GM18519 (cell line): ENCODE results near the gene JAK2.
"Not testable (repeated sequence)": the region's sequence is repeated elsewhere in the genome, so short reads cannot be mapped to it uniquely, and the experiment has no call there.

Experiments
- ATAC-seq: cut with Tn5 transposase; IDR thresholded peaks from one replicate; pipeline ENCODE4 v1.9.1; 2021; ENCODE audit warnings: mild to moderate bottlenecking, moderate library complexity; ENCODE audit not compliant: unreplicated experiment, low FRiP score

JAK2 gene

DNA sequence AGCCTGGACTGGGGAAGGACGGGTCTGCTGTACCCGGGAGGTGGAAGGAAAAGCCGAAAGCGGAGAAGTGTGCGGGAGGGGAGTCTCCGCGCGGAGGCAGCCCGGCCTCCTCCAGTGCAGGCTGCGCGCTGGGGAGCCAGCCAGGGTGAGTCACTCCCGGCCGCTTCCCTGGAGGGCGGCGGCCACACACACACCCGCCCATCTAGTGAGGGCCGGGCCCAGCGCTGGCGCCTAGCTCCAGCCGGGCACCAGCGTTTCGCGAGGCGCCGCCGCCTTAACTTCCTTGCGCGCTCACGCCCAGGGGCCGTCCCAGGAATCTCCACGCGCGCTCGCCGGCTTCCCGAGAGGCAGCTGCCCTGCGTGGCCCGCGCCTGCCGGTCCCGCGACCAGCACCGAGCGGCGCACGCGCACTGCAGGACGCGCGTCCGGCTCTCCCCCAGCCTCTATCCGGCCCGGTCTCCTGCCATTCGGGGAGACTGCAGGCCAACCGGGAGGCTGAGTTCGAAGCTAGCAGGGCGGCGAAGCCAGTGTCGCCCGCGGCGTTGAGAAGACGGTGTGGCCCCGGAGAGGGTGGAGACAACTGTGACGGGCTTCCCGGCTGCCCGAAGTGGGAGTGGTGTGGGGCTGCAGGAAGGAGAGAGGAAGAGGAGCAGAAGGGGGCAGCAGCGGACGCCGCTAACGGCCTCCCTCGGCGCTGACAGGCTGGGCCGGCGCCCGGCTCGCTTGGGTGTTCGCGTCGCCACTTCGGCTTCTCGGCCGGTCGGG is at the start of gene JAK2:
Gene JAK2, plus strand, starts transcription at position 652 of the 765 bp plus-strand sequence. CDS start 36,716 bp downstream, outside the sequence.
- peak; percentile 41 for ATAC-seq

DNA sequence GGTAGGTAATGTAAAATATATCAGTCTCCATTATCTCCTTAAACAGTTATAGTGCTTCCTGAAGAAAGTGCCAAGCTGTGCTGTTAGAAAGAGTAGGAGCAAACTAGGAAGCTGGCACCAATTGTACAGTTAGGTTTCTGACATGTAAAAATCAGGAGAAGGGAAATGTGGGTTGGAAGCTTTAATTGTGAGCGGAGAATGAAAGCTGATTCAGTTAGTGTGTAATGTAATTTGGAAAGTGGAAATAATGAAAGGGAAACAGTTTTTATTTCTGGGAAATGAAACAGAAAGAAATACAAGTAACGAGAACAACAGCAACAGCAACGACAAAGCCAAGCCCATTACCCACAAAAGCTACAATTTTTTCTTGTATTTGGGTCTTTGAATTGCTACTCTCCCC is 48.8 kb upstream of the JAK2 start:
- ATAC-seq = no peak

DNA sequence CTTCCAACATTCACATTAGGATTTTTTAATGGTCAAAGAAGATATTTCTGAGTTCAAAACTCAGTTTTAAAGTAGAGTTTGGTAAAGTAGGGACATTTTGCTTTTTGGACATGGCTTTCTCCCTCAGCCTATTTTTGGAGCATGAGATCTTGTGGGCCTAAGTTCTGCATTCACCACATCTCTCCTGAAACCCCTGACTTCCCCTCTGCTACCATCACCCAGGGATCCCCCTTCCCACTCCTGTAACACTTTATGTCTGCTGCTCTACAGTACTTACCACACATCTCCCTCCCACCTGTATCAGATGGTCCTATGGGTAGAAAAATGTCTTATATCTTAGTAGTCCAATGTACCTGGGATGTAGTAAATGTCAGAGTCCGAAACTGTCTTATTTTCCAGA is 48.2 kb upstream of the JAK2 start:
- no peak for ATAC-seq

DNA sequence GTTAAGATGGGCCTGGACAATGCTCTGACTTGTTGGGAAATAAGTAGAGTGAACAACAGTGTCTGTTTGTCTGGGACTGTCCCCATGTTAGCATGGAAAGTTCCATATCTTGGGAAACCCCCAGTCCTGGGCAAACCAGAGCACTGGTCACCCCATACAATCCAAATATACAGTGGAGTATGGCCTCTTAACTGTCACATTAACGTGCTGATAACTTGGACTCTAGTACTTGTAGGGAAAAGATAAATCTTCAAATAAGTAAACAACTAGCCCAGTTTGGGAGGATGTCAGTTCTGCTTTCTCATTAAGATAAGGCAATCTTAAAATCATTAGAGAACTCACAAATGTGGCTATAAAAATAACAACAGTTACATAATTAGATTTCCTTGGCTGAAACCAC is 47.6 kb upstream of the JAK2 start:
- no peak for ATAC-seq

DNA sequence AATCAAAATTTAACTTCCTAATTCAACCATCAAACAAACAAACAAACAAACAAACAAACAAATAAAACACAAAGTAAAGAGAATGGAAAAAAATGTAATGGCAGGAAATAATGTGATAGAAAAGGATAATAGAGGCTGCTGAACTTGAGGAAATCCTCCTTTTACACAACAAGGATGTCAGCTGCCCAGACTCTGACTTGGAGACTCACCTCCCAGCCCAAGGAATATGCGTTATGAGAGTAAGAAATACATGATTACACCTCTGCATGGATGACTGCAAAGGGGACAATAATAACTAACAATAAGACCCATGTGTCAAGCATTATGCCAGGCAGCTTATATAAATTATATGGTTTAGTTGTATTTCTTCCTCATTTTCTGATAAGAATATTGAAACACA is 46.6 kb upstream of the JAK2 start:
- ATAC-seq = no peak

DNA sequence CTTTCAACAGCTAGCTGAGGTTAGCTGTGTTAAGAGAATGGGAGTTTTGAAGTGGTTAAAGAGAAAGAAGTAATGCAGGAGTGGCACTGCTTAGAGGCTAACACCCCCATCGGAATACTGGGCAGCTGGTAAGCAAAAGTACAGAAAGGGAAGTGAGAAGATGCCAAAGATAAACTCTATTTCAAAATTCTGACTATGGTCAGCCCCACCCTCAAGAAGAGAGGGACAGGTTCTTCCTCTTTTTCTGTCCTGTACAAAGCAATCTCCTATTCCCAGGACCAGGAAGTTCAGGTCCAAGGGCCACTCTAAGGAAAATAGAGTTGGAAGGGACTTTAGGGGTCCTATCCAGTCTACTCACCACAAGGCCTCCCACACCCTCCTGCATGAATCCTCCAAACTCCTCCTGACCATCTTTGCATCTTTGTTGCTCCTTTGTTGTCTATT is 45.9 kb upstream of the JAK2 start:
- peak; percentile 64 for ATAC-seq

DNA sequence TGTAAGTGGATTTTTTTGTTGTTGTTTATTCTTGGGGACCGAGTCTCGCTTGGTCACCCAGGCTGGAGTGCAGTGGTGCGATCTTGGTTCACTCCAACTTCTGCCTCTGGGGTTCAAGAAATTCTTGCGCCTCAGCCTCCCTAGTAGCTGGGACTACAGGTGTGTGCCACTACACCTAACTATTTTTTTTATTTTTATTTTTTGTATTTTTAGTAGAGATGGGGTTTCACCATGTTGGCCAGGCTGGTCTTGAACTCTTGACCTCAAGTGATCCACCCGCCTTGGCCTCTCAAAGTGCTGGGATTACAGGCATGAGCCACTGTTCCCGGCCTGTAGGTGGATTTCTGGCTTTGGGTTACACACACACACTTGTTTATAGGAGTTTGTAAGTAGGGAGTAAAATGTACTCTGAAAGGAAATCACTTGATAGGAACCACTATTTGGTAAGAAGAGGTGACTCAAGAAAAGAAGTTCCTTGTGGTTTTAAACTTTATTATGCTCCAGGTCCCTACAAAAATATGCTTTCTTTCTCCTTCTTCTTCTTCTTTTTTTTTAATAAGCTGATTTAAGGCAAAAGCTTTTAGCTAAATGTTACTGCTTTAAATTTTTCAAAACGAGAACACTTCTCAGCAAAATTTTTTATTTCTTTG is 42.9 kb upstream of the JAK2 start:
- not testable (repeated sequence) for ATAC-seq

DNA sequence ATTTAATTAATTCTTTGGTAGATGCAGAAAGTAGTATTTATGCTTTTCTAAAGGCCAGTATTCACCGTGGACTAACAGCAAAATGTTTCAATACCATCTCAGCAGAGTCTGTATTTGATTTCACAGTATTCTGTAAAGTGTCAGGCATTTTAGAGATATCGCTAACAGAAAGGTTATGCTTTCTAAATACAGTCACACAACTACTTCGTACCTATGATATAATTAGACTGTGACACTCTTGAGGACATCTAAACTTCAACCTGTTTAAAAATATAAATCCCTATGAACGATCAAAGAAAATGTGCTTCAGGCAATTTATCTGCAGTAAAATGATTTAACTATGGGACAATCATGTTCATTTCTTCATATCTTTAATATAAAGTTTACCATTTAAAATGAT is 41.7 kb upstream of the JAK2 start:
- no peak for ATAC-seq

DNA sequence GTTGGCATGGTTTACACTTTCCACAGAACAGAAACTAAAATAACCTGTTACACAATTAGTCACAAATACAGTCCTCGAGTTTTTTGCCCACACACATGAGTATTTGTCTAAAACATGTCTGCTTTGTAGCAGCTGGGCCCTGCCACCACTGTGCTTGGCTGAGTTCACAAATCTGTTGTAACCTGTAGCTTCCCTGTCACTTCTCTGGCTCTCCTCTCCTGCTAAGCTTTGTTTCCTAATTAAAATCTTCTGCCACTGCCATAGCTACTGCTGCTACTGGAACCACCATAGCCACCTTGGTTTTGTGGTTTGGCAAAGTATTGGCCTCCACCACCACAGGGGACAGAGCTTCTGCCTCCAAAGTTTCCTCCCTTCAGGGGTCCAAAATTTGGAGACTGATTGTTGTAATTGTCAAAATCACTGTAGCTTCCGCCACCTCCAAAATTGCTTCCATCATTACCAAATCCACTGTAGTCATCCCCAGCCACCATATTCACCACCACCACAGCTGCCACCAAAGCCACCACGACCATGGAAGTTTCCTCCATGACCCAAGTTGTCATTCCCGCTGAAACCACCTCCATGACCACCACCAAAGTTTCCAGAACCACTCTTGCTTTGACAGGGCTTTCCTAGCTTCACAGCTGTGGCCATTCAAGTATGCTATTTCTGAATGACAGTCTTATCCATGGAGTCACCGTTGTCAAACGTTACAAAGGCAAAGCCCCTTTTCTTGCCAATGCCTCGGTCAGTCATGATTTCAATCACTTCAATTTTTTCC is 40.5 kb upstream of the JAK2 start:
- ATAC-seq = not testable (repeated sequence)

DNA sequence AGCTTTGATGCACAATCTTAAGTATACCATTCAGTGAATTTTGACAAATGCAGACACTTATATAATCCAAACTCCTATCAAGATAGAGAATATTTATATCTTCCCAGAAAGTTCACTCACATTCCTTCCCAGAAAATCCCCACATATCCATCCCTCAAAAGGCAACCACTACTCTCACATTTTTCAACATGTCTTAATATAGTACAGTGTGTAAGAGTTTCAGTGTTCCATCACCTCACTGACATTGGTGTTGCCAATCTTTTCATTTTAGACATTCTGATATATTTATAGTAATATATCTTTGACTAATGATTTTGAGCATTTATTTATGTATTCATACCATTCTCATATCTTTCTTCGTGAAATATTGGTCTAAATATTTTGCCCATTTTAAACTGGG is 38.1 kb upstream of the JAK2 start:
- ATAC-seq = no peak

DNA sequence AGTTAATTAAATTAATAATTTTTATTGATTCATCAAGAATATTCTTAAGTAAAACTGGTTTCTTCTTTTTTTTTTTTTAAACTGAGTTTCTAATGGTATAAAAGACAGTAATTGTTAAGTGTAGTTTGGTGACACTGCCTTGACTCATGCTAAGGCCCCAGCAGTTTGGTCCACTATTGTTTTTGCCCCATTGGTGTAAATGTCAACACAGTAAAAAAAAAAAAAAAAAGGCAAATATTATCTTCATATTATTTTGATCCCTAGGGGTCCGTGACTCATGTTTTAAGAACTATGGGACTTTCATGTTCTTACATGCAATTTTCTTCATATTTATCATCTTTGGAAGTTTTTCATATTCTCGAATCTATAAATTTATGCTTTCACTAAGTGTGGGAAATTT is 29.2 kb upstream of the JAK2 start:
- no peak for ATAC-seq

DNA sequence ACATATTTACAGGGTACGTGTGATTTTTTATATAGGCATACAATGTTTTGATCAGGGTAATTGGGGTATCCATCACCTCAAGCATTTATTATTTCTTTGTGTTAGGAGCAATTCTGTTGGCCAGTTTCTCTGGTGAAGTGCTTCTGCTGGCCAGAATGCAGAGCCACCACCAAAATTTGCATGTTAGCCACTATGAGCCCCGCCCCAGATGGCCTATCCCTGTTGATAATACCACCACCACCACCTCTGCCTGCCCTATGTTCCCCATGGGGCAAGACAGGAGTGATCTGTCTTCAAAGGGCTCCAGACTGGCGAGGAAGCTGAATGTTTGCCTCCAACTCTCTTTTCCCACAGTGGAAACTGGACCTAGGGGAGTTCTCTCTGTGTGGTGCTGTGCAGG is 26.0 kb upstream of the JAK2 start:
- ATAC-seq = no peak

DNA sequence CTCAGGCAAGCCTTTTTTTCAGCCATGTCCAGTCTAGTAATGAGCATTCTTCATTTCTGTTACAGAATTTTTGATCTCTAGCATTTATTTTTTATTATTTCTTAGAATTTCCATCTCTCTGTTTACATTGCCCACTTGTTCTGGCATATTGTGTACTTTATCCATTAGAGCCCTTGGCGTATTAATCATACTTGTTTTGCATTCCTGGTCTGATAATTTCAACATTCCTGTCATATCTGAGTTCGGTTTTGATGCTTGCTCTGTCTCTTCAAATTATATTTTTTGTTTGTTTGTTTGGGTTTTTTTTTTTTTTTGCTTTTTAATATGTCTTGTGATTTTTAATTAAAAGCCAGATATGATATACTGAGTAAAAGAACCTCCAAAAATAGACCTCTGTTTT is 23.0 kb upstream of the JAK2 start:
- no peak for ATAC-seq

DNA sequence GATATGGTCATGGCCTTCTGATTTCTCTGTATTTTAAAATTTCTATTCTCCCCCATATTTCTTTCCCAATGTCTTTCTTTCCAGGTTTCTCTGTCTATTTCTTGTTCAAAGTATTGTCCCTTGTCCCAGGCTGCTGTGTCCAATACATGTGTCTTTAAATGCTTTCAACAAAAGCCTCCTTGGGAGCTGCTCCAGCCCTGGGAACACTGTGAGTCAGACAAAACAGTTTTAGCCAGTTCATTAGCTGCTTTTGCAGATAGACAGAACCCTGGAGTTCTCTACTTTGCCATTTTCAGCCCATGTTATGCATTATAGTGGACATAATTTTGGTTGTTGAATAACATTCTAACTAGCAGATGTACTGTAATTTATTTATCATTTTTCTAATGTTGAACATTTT is 20.5 kb upstream of the JAK2 start:
- no peak for ATAC-seq

DNA sequence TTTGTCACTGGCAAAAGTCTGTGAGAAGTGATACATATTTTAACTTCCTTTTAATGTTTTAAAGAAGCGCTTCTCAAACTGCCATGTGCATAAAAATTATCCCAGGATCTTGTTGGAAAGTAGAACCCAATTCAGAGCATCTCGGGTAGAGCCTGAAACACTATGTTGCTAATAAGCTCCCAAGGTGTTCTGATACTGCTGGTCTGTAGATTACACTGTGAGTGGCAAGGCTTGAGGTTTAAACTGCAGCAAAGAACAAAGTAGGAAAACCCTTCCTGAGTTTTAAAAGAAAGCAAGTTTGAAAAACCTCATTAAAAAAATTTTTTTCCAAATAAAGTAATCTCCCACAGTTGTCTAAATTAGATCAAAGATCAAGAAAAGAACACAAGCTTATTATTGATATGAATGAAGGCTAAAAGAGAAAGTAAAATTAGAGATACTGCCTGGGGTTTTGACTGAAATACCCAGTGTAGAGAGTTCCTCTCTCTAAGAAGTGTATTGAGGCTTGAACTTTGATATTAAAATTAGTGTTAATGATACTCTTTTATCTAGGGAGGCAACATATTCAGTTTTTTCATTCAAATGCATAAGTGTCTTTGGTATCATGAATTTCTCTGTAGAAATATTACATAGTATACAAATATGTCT is 19.8 kb upstream of the JAK2 start:
- ATAC-seq = no peak

DNA sequence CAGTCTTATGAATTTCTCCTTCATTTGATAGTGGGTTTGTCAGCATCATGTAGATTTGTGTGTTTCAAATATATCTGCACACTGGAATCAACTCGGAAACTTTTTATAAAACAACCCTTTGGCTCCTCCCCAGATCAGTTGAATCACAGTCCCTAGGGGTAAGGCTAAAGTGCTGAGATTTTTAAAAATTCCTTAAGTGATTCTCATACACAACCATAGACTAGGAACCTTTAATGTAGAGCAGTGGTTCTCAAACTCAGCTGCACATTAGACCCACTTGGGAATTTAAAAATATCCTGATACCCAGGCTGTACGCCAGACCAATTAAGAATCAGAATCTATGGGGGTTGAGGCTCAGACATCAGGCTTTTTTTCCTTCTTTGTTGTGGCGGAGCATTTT is 17.5 kb upstream of the JAK2 start:
- ATAC-seq = no peak

DNA sequence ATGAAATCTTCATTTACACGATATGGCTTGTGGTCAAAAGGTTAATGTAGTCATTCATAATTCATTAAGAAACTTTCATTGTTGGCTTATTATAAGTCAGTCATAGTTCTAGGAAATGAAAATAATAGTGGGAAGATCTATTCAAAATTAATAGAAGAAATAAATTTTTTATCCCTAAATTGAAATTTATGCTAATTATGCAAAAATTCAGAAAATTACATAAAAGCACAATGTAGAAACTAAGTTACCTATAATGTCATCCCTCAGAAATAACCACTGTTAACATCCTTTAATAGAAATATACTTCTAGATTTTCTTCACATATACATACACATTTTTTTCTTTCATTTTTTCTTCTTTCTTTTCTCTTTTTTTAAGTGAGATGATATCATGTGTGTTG is 15.9 kb upstream of the JAK2 start:
- no peak for ATAC-seq

DNA sequence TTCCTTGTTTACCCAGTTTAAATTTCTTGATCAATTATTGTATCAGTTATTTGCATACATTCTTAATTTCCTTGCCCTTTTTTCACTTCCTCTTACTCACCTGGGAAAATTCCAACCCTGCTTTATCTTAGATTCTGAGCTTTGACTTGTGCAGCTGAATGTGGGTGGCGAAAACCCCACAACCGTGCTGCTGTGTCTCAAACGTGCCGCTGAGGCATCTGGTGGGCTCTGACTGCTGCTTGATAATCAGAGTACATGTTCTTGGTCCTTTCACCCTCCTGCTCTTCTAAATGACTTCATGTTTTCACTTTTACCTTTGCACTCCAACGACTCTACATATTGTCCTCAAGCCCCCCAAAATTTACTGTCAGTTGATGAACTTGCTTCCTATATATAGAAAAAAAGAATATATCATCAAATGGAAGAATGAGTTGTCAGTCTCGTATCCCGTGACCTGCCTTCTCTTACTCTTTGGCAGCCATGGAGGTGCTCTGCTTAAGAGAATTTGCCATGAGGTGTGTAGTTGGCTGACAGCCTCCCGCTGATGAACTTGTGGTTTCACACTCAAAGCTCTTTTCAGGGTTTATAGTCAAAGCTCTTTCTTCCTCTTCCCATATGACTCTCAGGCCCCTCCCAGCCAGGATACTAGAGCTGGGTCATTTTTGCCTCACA is 14.0 kb upstream of the JAK2 start:
- peak; percentile 75 for ATAC-seq

DNA sequence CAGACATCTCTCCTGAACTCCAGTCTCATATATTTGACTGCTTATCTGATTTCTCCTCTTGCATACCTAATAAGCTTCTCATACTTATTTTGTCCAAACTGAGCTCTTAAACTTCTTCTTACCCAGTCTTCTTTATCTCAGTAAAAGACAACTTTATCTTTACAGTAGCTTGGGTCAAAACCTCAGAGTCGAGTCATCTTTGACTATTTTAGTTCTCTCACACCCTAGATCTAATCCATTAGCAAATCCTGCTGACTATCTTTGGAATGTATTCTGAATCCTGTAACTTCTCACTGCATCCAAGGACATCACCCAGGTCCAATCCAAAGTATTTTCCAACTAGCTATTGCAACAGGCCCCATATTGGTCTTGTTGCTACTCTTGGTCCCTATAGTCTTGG is 11.8 kb upstream of the JAK2 start:
- no peak for ATAC-seq

DNA sequence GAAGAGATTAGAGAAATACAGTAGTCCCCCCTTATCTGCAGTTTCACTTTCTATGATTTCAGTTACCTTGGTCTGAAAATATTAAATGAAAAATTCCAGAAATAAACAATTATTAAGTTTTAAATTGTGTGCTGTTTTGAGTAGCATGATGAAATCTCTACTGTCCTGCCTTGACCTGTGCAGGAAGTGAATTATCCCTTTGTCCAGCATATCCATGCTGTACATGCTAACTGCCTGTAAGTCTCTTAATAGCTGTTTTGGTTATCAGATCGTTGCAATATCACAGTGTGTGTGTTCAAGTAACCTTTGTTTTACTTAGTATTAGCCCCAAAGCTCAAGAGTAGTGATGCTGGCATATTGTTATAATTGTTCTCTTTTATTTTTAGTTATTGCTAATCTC is 11.2 kb upstream of the JAK2 start:
- ATAC-seq = no peak
